Spleen (tissue), 7 donors: ENCODE results near the gene DYSF.

Experiments used
- POLR2A ChIP-seq, 3 donors: fragments of 450-650 bp; IDR thresholded peaks; one replicate each; pipeline ENCODE4 v1.5.1; 2017; ENCODE audit warnings: antibody characterized with exemption in 3 of 3, mild to moderate bottlenecking in 1 of 3
- POLR2AphosphoS5 ChIP-seq, 3 donors: sonication (generic); formaldehyde crosslinking; IDR thresholded peaks; one replicate each; pipeline ENCODE4 v1.5.1; 2017; ENCODE audit warnings: antibody characterized with exemption in 3 of 3
- TF ChIP-seq, protein P1 (sequence below), 11 experiments: fragments of 200-600 bp in 7 of 11; fragments of 450-650 bp in 4 of 11; sonication (generic) in 4 of 11; IDR thresholded peaks in 8 of 11; conservative IDR thresholded peaks in 3 of 11; 1 replicate in 7 of 11; 2 replicates in 4 of 11; pipeline versions ENCODE4 v1.4.0 to v1.8.0; 2016 to 2021; ENCODE audit warnings: antibody characterized with exemption in 11 of 11, inconsistent platforms in 4 of 11, mild to moderate bottlenecking in 1 of 11
- donor health status: DM: no; HTN: no; CAD: no; lungs with moderate emphysema.
- donor health status: DM: no; HTN: no; CAD: no.
- donor health status: DM: no; HTN: no; CAD: no.

DNA sequence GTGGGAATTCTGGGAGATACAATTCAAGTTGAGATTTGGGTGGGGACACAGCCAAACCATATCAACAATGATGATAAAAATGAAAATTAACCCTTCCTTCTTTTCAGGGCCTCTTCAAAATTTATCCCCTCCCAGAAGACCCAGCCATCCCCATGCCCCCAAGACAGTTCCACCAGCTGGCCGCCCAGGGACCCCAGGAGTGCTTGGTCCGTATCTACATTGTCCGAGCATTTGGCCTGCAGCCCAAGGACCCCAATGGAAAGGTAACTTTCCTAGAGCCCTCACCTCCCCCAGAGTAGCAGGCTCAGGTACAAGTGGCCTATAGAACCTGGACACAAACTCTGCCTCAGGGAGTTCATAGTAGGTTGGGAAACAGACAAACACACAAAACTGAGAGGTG is 205.4 kb downstream of the DYSF start:
- TF ChIP-seq, protein P1, sequence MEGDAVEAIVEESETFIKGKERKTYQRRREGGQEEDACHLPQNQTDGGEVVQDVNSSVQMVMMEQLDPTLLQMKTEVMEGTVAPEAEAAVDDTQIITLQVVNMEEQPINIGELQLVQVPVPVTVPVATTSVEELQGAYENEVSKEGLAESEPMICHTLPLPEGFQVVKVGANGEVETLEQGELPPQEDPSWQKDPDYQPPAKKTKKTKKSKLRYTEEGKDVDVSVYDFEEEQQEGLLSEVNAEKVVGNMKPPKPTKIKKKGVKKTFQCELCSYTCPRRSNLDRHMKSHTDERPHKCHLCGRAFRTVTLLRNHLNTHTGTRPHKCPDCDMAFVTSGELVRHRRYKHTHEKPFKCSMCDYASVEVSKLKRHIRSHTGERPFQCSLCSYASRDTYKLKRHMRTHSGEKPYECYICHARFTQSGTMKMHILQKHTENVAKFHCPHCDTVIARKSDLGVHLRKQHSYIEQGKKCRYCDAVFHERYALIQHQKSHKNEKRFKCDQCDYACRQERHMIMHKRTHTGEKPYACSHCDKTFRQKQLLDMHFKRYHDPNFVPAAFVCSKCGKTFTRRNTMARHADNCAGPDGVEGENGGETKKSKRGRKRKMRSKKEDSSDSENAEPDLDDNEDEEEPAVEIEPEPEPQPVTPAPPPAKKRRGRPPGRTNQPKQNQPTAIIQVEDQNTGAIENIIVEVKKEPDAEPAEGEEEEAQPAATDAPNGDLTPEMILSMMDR (IDR thresholded peaks at IDR 0.05 in 8 of 11, conservative IDR thresholded peaks at IDR 0.05 in 3 of 11) = no peak
- no peak for TF ChIP-seq POLR2A (IDR thresholded peaks at IDR 0.05)
- no peak for TF ChIP-seq POLR2AphosphoS5 (IDR thresholded peaks at IDR 0.05)
